ENCODE data around the gene KLF13. TPM values are rescaled to one million over a fixed set of nuclear protein-coding genes. Genes with fewer than 3 reads are reported as not detected.

Gene KLF13
- total and polyA plus RNA-seq, 10 of the 15 experiments (the other 5 are each of a cell fraction or from before 2014, with no cell fraction given): 20.3 to 109 (median 51.4) TPM

DNA sequence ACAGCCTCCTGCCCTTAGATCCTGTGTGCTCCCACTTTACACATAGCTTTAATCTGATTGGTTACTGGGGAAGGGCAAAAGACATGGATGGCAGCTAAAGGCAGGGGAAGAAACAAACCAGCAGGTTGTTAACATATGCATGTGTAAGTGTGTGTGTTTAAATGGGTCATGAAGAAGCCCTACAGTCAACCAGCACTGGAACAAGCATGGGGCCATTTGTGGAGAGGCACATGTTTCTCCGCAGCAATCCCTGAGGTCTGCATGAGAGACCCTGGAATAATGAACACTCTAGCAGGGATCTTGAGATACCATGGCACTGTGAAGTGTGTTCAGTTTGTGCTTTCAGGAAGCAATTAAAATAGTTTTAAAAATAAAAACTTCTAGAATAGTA is 6.0 kb downstream of the KLF13 start:
- intact Hi-C loops (cut with micrococcal nuclease; ENCODE audit: unreplicated experiment): no loop called here
- peak overlapping the region; percentile 51 for H3K9ac ChIP-seq (ENCODE audit: control insufficient read depth, insufficient read depth, low read length)
- RAD21 ChIA-PET (ENCODE audit: unreplicated experiment): interaction anchor here (0.8 to 3.0 kb wide), 12 partner anchors 8 to 156 kb away, joined by 3 to 11 read pairs (median 3); no protein-coding TSS in a partner anchor
- CTCF ChIA-PET: interaction anchor here (0.6 to 2.2 kb wide), 10 partner anchors 9 to 156 kb away, joined by 3 to 10 read pairs (median 4); no protein-coding TSS in a partner anchor
- H3K9me3 ChIP-seq (replicated peaks; ENCODE audit: control insufficient read depth, insufficient read depth, low read length): no peaks in the 10 kb centered on the region
- peak overlapping the region; percentile 62 for H3K27ac ChIP-seq (ENCODE audit: control insufficient read depth, insufficient read depth)
- in situ Hi-C loops (cut with MboI): loop anchor here (5.0 to 25.0 kb wide), 4 partner anchors 105 to 1280 kb away; partner anchors contain the start of genes ARHGAP11A and ARHGAP11B
- POLR2A ChIA-PET: interaction anchor here (0.7 to 1.3 kb wide), 5 partner anchors 8 to 51 kb away, joined by 3 to 5 read pairs (median 3); no protein-coding TSS in a partner anchor
- SMC1A ChIA-PET (ENCODE audit: uncharacterized antibody, unreplicated experiment): interaction anchor here (0.9 to 2.0 kb wide), 10 partner anchors 9 to 133 kb away, joined by 3 to 9 read pairs (median 4); no protein-coding TSS in a partner anchor
- H3K79me2 ChIP-seq (ENCODE audit: control insufficient read depth, insufficient read depth, low read length): peaks cover 96% of the 10 kb centered on the region
- peak overlapping the region; percentile 85 for H3K4me2 ChIP-seq (ENCODE audit: control insufficient read depth, insufficient read depth)
- DNase-seq (ENCODE audit: low read depth, low spot score) (no peak), FAIRE-seq (no peak), ATAC-seq (no peak)
- peaks cover 6 to 9% of the 10 kb centered on the region in 2 experiments for H3K36me3 ChIP-seq (ENCODE audit: control insufficient read depth in 2 of 2, insufficient read depth in 2 of 2, low read length in 1 of 2)
- H4K20me1 ChIP-seq (ENCODE audit: control insufficient read depth, insufficient read depth): peaks cover 8% of the 10 kb centered on the region
- peak overlapping the region; percentile 91 for H3K4me3 ChIP-seq
- no peak overlapping the region for H2AFZ ChIP-seq (ENCODE audit: control insufficient read depth, low read depth, low read length)
- H3K4me1 ChIP-seq (ENCODE audit: control insufficient read depth, insufficient read depth, low read length): peaks cover 67% of the 10 kb centered on the region
- no peak for TF ChIP-seq POLR2AphosphoS5 (IDR thresholded peaks at IDR 0.05; ENCODE audit: low read length)
- no peak for TF ChIP-seq SIN3A (IDR thresholded peaks at IDR 0.05; ENCODE audit: low read depth, low read length)
- TF ChIP-seq ASH2L (IDR thresholded peaks at IDR 0.05; ENCODE audit: borderline replicate concordance, low read depth): no peak
- no peak for TF ChIP-seq ESRRA (IDR thresholded peaks at IDR 0.05; ENCODE audit: low read length)
- no peak for TF ChIP-seq HCFC1 (IDR thresholded peaks at IDR 0.05; ENCODE audit: low read length)
- no peak for TF ChIP-seq NFIC (IDR thresholded peaks at IDR 0.05; ENCODE audit: low read depth, low read length)
- no peak for TF ChIP-seq RUNX3 (IDR thresholded peaks at IDR 0.05; ENCODE audit: low read length)
- TF ChIP-seq, protein P1, sequence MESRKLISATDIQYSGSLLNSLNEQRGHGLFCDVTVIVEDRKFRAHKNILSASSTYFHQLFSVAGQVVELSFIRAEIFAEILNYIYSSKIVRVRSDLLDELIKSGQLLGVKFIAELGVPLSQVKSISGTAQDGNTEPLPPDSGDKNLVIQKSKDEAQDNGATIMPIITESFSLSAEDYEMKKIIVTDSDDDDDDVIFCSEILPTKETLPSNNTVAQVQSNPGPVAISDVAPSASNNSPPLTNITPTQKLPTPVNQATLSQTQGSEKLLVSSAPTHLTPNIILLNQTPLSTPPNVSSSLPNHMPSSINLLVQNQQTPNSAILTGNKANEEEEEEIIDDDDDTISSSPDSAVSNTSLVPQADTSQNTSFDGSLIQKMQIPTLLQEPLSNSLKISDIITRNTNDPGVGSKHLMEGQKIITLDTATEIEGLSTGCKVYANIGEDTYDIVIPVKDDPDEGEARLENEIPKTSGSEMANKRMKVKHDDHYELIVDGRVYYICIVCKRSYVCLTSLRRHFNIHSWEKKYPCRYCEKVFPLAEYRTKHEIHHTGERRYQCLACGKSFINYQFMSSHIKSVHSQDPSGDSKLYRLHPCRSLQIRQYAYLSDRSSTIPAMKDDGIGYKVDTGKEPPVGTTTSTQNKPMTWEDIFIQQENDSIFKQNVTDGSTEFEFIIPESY (IDR thresholded peaks at IDR 0.05): no peak
- no peak for TF ChIP-seq E4F1 (IDR thresholded peaks at IDR 0.05; ENCODE audit: borderline replicate concordance, partially characterized antibody)
- TF ChIP-seq RB1 (IDR thresholded peaks at IDR 0.05; ENCODE audit: borderline replicate concordance): no peak
- TF ChIP-seq CEBPB (IDR thresholded peaks at IDR 0.05; ENCODE audit: borderline replicate concordance in 1 of 2, low read depth in 2 of 2, low read length in 2 of 2): no peak
- no TSS peak for BruUV-seq (replicated peaks)
- no peaks in the 10 kb centered on the region for H3K27me3 ChIP-seq (replicated peaks in 1 of 2; ENCODE audit: control insufficient read depth in 2 of 2, insufficient read depth in 2 of 2, low read length in 1 of 2)
- 94% methylated on average over 1 of the region's 1 CpG for WGBS (ENCODE audit: insufficient coverage, insufficient replicate concordance, low lambda C conversion rate, missing lambda C conversion rate)
